RWPE2 (cell line): ENCODE results near the gene KCNK6.
A peak's percentile ranks its signal among the peaks of the same experiment; 100 is the strongest.

Experiments used
- ATAC-seq: fragments of 200-7000 bp; cut with Tn5 transposase; 3 replicates; pipeline ENCODE4 v1.9.1; 2021; ENCODE audit warnings: low read depth
- DNase-seq: peaks from one replicate; pipeline ENCODE4 v3.0.0-alpha.2; 2020; ENCODE audit warnings: low spot score
- H3K27ac ChIP-seq: fragments of 450-650 bp; 2 replicates; pipeline ENCODE4 v1.5.1; 2017; ENCODE audit warnings: mild to moderate bottlenecking; ENCODE audit not compliant: poor library complexity, severe bottlenecking
- H3K27me3 ChIP-seq: fragments of 250-450 bp; sonication (Bioruptor Pico); 2 replicates; pipeline ENCODE4 v1.5.1; 2021; ENCODE audit warnings: mild to moderate bottlenecking, moderate library complexity; ENCODE audit not compliant: insufficient read depth, poor library complexity, severe bottlenecking
- H3K36me3 ChIP-seq: fragments of 250-450 bp; sonication (Bioruptor Pico); 2 replicates; pipeline ENCODE4 v1.5.1; 2020; ENCODE audit warnings: low read depth, mild to moderate bottlenecking, moderate library complexity
- H3K4me1 ChIP-seq: fragments of 250-450 bp; sonication (Bioruptor Pico); 2 replicates; pipeline ENCODE4 v1.5.1; 2021; ENCODE audit warnings: mild to moderate bottlenecking, moderate library complexity; ENCODE audit not compliant: insufficient read depth, poor library complexity, severe bottlenecking
- H3K4me3 ChIP-seq: fragments of 250-450 bp; sonication (Bioruptor Pico); 2 replicates; pipeline ENCODE4 v1.5.1; 2021; ENCODE audit warnings: mild to moderate bottlenecking, moderate library complexity; ENCODE audit not compliant: severe bottlenecking
- H3K9me3 ChIP-seq: fragments of 250-450 bp; sonication (Bioruptor Pico); 2 replicates; pipeline ENCODE4 v1.5.1; 2021; ENCODE audit warnings: mild to moderate bottlenecking, moderate library complexity; ENCODE audit not compliant: severe bottlenecking
- TF ChIP-seq, protein P1 (sequence below): fragments of 450-650 bp; IDR thresholded peaks from one replicate; pipeline ENCODE4 v1.5.1; 2017; ENCODE audit warnings: mild to moderate bottlenecking, moderate library complexity; ENCODE audit not compliant: poor library complexity, severe bottlenecking

Gene KCNK6

DNA sequence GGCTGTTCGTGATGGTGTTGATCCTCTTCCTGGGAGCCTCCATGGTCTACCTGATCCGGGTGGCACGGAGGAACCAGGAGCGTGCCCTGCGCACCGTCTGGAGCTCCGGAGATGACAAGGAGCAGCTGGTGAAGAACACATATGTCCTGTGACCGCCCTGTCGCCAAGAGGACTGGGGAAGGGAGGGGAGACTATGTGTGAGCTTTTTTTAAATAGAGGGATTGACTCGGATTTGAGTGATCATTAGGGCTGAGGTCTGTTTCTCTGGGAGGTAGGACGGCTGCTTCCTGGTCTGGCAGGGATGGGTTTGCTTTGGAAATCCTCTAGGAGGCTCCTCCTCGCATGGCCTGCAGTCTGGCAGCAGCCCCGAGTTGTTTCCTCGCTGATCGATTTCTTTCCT lies 27.8 kb upstream of the KCNK6 start:
- ATAC-seq (no peak), DNase-seq (no peak)
- peak overlapping the region; percentile 59 for H3K27ac ChIP-seq
- peaks cover 31% of the 10 kb centered on the region for H3K4me1 ChIP-seq
- H3K36me3 ChIP-seq, result peaks cover 63% of the 10 kb centered on the region
- no peaks in the 10 kb centered on the region for H3K27me3 ChIP-seq
- TF ChIP-seq, protein P1, sequence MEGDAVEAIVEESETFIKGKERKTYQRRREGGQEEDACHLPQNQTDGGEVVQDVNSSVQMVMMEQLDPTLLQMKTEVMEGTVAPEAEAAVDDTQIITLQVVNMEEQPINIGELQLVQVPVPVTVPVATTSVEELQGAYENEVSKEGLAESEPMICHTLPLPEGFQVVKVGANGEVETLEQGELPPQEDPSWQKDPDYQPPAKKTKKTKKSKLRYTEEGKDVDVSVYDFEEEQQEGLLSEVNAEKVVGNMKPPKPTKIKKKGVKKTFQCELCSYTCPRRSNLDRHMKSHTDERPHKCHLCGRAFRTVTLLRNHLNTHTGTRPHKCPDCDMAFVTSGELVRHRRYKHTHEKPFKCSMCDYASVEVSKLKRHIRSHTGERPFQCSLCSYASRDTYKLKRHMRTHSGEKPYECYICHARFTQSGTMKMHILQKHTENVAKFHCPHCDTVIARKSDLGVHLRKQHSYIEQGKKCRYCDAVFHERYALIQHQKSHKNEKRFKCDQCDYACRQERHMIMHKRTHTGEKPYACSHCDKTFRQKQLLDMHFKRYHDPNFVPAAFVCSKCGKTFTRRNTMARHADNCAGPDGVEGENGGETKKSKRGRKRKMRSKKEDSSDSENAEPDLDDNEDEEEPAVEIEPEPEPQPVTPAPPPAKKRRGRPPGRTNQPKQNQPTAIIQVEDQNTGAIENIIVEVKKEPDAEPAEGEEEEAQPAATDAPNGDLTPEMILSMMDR, result no peak
- no peak overlapping the region for H3K4me3 ChIP-seq
- H3K9me3 ChIP-seq, result no peaks in the 10 kb centered on the region

DNA sequence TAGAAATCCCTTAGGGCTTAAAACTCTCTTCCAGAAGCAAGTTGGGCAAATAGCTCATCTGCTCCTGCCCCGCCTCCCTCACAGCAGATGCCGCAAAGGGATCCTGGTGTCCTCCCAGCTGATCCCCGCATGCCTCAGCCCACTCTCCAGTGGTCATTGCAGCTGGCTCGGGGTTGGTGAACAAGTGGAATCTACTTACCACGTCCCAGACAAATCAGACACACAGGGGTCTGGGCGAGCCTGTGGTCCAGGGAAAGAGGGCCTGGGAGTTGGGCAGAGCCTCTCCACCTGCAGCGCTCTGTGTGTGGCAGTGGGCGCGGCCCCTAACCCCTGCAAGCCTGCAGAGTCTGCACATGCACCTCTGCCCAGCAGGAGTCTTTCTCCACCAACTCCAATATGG lies 26.4 kb upstream of the KCNK6 start:
- Histone ChIP-seq H3K4me3 (no peak overlapping the region), H3K36me3 (peaks cover 49% of the 10 kb centered on the region), H3K4me1 (peaks cover 35% of the 10 kb centered on the region), H3K27me3 (no peaks in the 10 kb centered on the region), H3K27ac (peak overlapping the region; percentile 65), H3K9me3 (no peaks in the 10 kb centered on the region)
- TF ChIP-seq, protein P1, result no peak
- ATAC-seq, result no peak
- no peak for DNase-seq

DNA sequence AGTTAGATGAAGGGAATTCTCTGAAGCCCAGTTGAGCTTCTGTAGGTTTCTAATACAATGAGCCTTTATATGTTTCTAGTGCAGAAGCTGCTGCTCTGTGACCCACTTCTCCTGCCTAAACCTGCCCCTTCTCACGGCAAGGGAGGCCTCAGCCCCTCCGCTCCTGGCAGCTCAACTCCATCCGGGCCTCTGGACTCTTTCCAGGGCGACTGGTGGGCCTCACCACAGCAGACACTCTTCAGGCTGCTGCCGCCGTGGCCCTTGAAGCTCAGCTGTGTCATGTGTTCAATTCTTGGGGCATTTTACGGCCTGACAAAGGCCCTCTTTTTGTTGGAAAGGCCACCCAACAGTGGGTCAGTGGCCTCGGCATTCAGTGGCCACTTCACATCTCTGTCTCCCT lies 25.6 kb upstream of the KCNK6 start:
- ATAC-seq, result no peak
- peaks cover 39% of the 10 kb centered on the region for H3K4me1 ChIP-seq

DNA sequence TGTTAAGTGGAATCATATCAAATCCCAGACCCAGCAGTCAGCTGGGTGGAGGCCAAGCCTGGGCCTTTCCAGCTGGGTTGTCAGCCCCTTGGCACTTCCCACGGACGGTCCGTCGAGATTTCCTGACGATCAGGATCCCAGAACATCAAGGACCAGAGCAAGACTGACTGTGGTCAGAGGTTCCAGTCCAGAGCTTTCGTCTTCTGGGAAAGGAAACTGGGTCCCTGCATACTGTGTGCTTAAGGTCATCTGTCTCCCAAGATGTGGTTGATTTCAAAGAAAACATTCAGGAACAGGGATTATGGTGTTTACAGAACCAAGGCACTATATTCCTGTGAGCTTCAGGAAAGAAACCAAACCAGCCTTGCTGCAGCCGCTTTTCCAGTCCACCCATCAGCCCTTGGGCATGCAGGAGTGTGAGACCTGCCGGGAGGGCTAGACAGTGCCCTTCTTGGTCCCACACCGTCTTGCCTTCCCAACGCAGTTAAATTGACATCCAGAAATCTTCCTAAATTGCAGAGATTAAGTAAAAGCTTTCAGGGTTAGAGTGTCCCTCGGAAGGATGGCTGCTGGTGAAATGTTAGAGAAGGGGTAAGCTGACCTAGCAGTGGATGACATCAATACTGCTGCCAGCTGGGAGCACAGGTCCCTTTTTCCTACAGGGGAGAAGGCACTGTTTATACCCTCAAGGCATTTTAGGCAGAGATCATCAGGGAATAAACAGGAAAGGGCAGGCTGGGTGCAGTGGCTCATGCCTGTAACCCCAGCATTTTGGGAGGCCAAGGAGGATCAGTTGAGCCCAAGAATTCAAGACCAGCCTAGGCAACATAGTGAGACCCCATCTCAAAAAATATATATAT lies 20.6 kb upstream of the KCNK6 start:
- no peaks in the 10 kb centered on the region for H3K36me3 ChIP-seq
- no peak overlapping the region for H3K4me3 ChIP-seq
- H3K27ac ChIP-seq, result peak overlapping the region; percentile 96
- no peaks in the 10 kb centered on the region for H3K9me3 ChIP-seq
- TF ChIP-seq, protein P1, result no peak
- peaks cover 52% of the 10 kb centered on the region for H3K4me1 ChIP-seq
- DNase-seq, result no peak
- no peak for ATAC-seq
- no peaks in the 10 kb centered on the region for H3K27me3 ChIP-seq

More for the DNA sequence above, 25.6 kb upstream of the KCNK6 start:
- Histone ChIP-seq H3K27ac (peak overlapping the region; percentile 65), H3K27me3 (no peaks in the 10 kb centered on the region), H3K36me3 (peaks cover 41% of the 10 kb centered on the region), H3K9me3 (no peaks in the 10 kb centered on the region), H3K4me3 (no peak overlapping the region)
- TF ChIP-seq, protein P1, result no peak
- DNase-seq, result no peak
